ENCODE data around the gene EHMT1. TPM values are rescaled to one million over a fixed set of nuclear protein-coding genes. Genes with fewer than 3 reads are reported as not detected.

Gene EHMT1
- total and polyA plus RNA-seq, 2 of the 13 experiments (the other 11 are each of a cell fraction or from before 2014, with no cell fraction given): 23.0 to 27.1 TPM

DNA sequence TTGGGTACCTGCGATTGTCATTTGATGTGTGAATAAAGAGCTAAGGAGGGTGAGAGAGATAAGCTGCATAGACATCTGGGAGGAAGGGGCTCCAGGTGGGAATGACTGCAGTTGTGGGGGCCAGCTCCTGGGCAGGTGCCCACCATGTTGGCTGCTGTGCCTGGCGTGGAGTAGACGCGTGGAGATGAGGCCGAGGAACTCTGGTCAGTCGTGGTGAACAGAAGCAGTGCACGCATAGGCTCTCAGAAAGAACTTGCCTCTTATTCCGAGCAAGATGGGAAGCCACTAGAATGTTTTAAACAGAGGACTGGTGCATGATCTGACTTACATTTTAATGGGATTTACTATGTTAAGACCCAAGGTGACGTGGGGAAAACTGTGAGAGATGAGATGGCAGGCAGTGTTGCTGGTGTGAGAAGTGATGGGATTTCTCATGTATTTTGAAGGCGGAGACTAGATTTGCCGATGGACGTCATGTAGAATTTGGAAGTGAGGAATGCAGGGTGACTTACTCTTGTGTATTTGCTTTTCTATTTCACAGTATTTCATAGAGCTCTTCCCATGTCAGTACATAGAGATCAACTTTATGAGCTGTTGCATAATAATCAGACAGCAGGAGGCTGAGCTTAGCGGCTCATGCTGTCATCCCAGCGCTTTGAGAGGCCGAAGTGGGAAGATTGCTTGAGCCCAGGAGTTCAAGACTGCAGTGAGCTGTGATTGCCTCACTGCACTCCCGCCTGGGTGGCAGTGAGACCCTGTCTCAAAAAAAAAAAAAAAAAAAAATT lies 71.1 kb downstream of the EHMT1 start (continued):
- TF ChIP-seq ZHX2 (IDR thresholded peaks at IDR 0.05; ENCODE audit: low read depth) (no peak), ZHX2 (CRISPR knock-in tag; IDR thresholded peaks at IDR 0.05; ENCODE audit: borderline replicate concordance) (no peak), ZBTB33 (CRISPR knock-in tag; IDR thresholded peaks at IDR 0.05) (peak; percentile 99), AGO2 (optimal IDR thresholded peaks at IDR 0.05; ENCODE audit: low read depth, low read length) (no peak), ZNF33A (CRISPR knock-in tag; IDR thresholded peaks at IDR 0.05; ENCODE audit: borderline replicate concordance) (no peak)

Data from HepG2 (cell line).